OCI-LY3 (cell line): ENCODE data around the gene CACNA2D1.

Source experiments
- EZH2phosphoT487 ChIP-seq: fragments of 200-600 bp; shearing (Covaris generic); IDR thresholded peaks from 2 replicates; pipeline ENCODE4 v1.6.1; 2018; ENCODE audit warnings: antibody characterized with exemption, mixed run types, low read depth
- TF ChIP-seq, protein P1 (sequence below): fragments of 200-600, 300-600 bp; sonication (generic); IDR thresholded peaks from 2 replicates; pipeline ENCODE4 v1.5.1; 2014; ENCODE audit warnings: antibody characterized with exemption, low read length, low read depth

DNA sequence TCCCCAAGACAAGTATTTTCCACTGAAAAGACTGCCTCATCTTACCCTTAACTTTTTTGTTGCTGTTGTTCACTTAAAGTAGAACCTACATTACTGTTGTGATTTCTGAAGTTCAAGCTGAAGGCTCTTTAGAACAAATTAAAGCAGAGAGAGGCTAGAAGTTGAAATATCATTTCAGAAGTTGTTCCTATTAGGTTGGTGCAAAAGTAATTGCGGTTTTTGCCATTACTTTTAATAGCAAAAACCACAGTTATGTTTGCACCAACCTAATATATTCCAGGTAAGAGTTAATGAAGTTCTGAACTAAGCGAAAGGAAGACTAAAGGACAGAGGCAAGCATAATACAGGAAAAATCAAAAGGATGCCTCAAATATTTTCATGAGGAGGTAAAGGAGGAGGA is 153.7 kb downstream of the CACNA2D1 start:
- TF ChIP-seq, protein P1, sequence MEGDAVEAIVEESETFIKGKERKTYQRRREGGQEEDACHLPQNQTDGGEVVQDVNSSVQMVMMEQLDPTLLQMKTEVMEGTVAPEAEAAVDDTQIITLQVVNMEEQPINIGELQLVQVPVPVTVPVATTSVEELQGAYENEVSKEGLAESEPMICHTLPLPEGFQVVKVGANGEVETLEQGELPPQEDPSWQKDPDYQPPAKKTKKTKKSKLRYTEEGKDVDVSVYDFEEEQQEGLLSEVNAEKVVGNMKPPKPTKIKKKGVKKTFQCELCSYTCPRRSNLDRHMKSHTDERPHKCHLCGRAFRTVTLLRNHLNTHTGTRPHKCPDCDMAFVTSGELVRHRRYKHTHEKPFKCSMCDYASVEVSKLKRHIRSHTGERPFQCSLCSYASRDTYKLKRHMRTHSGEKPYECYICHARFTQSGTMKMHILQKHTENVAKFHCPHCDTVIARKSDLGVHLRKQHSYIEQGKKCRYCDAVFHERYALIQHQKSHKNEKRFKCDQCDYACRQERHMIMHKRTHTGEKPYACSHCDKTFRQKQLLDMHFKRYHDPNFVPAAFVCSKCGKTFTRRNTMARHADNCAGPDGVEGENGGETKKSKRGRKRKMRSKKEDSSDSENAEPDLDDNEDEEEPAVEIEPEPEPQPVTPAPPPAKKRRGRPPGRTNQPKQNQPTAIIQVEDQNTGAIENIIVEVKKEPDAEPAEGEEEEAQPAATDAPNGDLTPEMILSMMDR: no peak
- TF ChIP-seq EZH2phosphoT487: no peak
